ENCODE data around the gene SV2C. TPM values are rescaled to one million over a fixed set of nuclear protein-coding genes. Genes with fewer than 3 reads are reported as not detected.
"Not testable (repeated sequence)": the region's sequence is repeated elsewhere in the genome, so short reads cannot be mapped to it uniquely, and the experiment has no call there.

The SV2C gene
- total RNA-seq, 1 experiment from 2014 or later: 0.09 TPM

GRCh38 chr5:76334574-76334973 lies 251.4 kb downstream of the SV2C start:
- TF ChIP-seq E2F5 (CRISPR knock-in tag; IDR thresholded peaks at IDR 0.05): no peak
- no peak for TF ChIP-seq ZMAT4 (CRISPR knock-in tag; IDR thresholded peaks at IDR 0.05)
- TF ChIP-seq ZNF532 (CRISPR knock-in tag; IDR thresholded peaks at IDR 0.05; ENCODE audit: borderline replicate concordance): no peak
- no peak for TF ChIP-seq ZNF232 (CRISPR knock-in tag; IDR thresholded peaks at IDR 0.05)
- no peak for TF ChIP-seq FOXJ3 (CRISPR knock-in tag; IDR thresholded peaks at IDR 0.05; ENCODE audit: borderline replicate concordance)
- TF ChIP-seq ATF2 (CRISPR knock-in tag; IDR thresholded peaks at IDR 0.05; ENCODE audit: borderline replicate concordance, low read depth): no peak
- no peak for TF ChIP-seq ZBTB43 (CRISPR knock-in tag; IDR thresholded peaks at IDR 0.05)
- ChIA-PET CTCF (interaction anchor here (0.9 to 1.4 kb wide), 2 partner anchors 9 to 26 kb away, joined by 3 to 4 read pairs; no protein-coding TSS in a partner anchor), POLR2A (no interaction called here)
- DNase-seq (ENCODE audit: low spot score) (no peak), ATAC-seq (no peak)
- Mint-ChIP-seq H3K36me3 (peaks cover 23% of the 10 kb centered on the region), H3K27me3 (ENCODE audit: low read depth) (no peaks in the 10 kb centered on the region; the same call in 1 of the 2 replicates), H3K4me3 (no peak overlapping the region), H3K27ac (no peak overlapping the region), H3K9me3 (peaks cover 22% of the 10 kb centered on the region), H3K4me1 (peaks cover 31% of the 10 kb centered on the region)

GRCh38 chr5:76335451-76335850 lies 252.3 kb downstream of the SV2C start:
- Mint-ChIP-seq H3K36me3 (peaks cover 23% of the 10 kb centered on the region), H3K4me1 (peaks cover 31% of the 10 kb centered on the region), H3K9me3 (peaks cover 22% of the 10 kb centered on the region)
- H3K27me3 Mint-ChIP-seq (ENCODE audit: low read depth); POLR2A ChIA-PET; H3K27ac Mint-ChIP-seq; DNase-seq (ENCODE audit: low spot score); H3K4me3 Mint-ChIP-seq; ATAC-seq: not testable (repeated sequence)
- CTCF ChIA-PET: interaction anchor here (1.4 kb wide), 1 partner anchor 10 kb away, joined by 4 read pairs; no protein-coding TSS in a partner anchor

- POLR2A ChIA-PET; DNase-seq (ENCODE audit: low spot score); H3K27me3 Mint-ChIP-seq (ENCODE audit: low read depth); H3K4me3 Mint-ChIP-seq; H3K27ac Mint-ChIP-seq; ATAC-seq; CTCF ChIA-PET: not testable (repeated sequence)
- Mint-ChIP-seq H3K4me1 (peaks cover 26% of the 10 kb centered on the region), H3K9me3 (peaks cover 22% of the 10 kb centered on the region), H3K36me3 (peaks cover 23% of the 10 kb centered on the region)
Measured at GRCh38 chr5:76336253-76336809, 253.1 kb downstream of the SV2C start.

- ATAC-seq (peak; percentile 92), DNase-seq (ENCODE audit: low spot score) (peak; percentile 67)
- peaks cover 22% of the 10 kb centered on the region for H3K9me3 Mint-ChIP-seq
- no peak for TF ChIP-seq ZMAT4 (CRISPR knock-in tag; IDR thresholded peaks at IDR 0.05)
- TF ChIP-seq JAZF1 (CRISPR knock-in tag; IDR thresholded peaks at IDR 0.05): no peak
- no peak for TF ChIP-seq HMGA2 (CRISPR knock-in tag; IDR thresholded peaks at IDR 0.05)
- no peak for TF ChIP-seq NR3C1 (CRISPR knock-in tag; conservative IDR thresholded peaks at IDR 0.05; ENCODE audit: low read depth)
- TF ChIP-seq CTCF (IDR thresholded peaks at IDR 0.05): peak; percentile 44; the same call in 1 of the 2 replicates
- TF ChIP-seq ZNF423 (CRISPR knock-in tag; IDR thresholded peaks at IDR 0.05): peak; percentile 96
- no peak for TF ChIP-seq MLX (CRISPR knock-in tag; IDR thresholded peaks at IDR 0.05)
- CTCF ChIA-PET: interaction anchor here (0.6 to 1.6 kb wide), 10 partner anchors 9 to 282 kb away, joined by 3 to 9 read pairs (median 4); no protein-coding TSS in a partner anchor
- no peak overlapping the region for H3K4me3 Mint-ChIP-seq
- peak overlapping the region; percentile 59; the same call in 1 of the 2 replicates for H3K27ac Mint-ChIP-seq
- H3K36me3 Mint-ChIP-seq: peaks cover 23% of the 10 kb centered on the region
- POLR2A ChIA-PET: no interaction called here
- no peaks in the 10 kb centered on the region; the same call in 1 of the 2 replicates for H3K27me3 Mint-ChIP-seq (ENCODE audit: low read depth)
- H3K4me1 Mint-ChIP-seq: peaks cover 28% of the 10 kb centered on the region
Measured at GRCh38 chr5:76337953-76338451, 254.8 kb downstream of the SV2C start.
